Colonic mucosa (tissue), 4 donors: Measurements from ENCODE around the gene PLOD1. TPM values are rescaled to one million over a fixed set of nuclear protein-coding genes. Genes with fewer than 3 reads are reported as not detected.
A peak's percentile ranks its signal among the peaks of the same experiment; 100 is the strongest.

Experiments used
- DNase-seq: peaks from one replicate; pipeline ENCODE4 v3.0.0-alpha.2; 2020
- H3K27ac ChIP-seq: fragments of 200-600 bp; one replicate; pipeline ENCODE4 v1.8.0; 2021
- H3K27me3 ChIP-seq: fragments of 200-600 bp; one replicate; pipeline ENCODE4 v1.8.0; 2021
- H3K36me3 ChIP-seq: fragments of 200-600 bp; one replicate; pipeline ENCODE4 v1.8.0; 2021
- H3K4me1 ChIP-seq: fragments of 200-600 bp; one replicate; pipeline ENCODE4 v1.8.0; 2021; ENCODE audit warnings: mild to moderate bottlenecking
- H3K4me3 ChIP-seq: fragments of 200-600 bp; one replicate; pipeline ENCODE4 v1.8.0; 2021
- H3K9ac ChIP-seq, 2 donors: one replicate each; pipeline ENCODE4 v1.7.0; 2013; ENCODE audit warnings: control low read depth in 2 of 2, low read depth in 2 of 2, low read length in 2 of 2
- H3K9me3 ChIP-seq: fragments of 200-600 bp; one replicate; pipeline ENCODE4 v1.8.0; 2021
- intact Hi-C: fragments of 100-400 bp; cut with DNase I; formaldehyde crosslinking; loops from one replicate; pipeline ENCODE4 v1.14.1; 2022
- total RNA-seq, 2 donors: library from RNA; stranded (reverse); fragmentation: NEBNext Ultra II Directional in 1 of 2; extraction: Animal tissue kit (Norgen Biotek cat#: 25700) in 1 of 2; gene quantifications; one replicate each; pipeline ENCODE4 v1.2.1, GENCODE V29; 2021
- TF ChIP-seq, protein P1 (sequence below): fragments of 200-600 bp; IDR thresholded peaks from one replicate; pipeline ENCODE4 v1.8.0; 2022; ENCODE audit warnings: antibody characterized with exemption, mild to moderate bottlenecking
- donor health status: healthy.
- donor health status: DM: no; HTN: no; CAD: no.
- donor health status: DM: no; HTN: no; CAD: no.

Gene PLOD1
- total RNA-seq, 2 donors from 2014 or later = 72.5 to 83.9 TPM

DNA sequence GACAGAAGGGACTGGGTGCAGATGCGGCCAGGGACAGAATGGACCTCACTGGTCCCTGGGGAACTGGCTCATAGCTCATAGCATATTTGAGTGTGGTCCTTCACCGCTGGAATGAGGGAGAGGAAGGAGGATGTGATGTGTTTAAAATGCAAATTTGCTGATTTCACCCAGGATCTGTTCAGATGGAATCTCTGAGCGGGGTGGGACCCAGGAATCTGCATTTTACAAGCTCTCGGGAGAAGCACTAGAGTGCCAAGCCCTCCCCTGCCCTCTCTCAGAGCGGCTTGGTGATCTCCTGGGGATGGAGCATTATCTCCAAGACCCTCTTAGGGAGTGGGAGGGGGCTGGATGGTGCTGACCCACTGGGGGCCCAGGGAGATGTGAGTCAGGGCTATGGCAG, 22.9 kb downstream of the PLOD1 start:
- no peak for DNase-seq
- no peaks in the 10 kb centered on the region for H3K9me3 ChIP-seq
- TF ChIP-seq, protein P1, sequence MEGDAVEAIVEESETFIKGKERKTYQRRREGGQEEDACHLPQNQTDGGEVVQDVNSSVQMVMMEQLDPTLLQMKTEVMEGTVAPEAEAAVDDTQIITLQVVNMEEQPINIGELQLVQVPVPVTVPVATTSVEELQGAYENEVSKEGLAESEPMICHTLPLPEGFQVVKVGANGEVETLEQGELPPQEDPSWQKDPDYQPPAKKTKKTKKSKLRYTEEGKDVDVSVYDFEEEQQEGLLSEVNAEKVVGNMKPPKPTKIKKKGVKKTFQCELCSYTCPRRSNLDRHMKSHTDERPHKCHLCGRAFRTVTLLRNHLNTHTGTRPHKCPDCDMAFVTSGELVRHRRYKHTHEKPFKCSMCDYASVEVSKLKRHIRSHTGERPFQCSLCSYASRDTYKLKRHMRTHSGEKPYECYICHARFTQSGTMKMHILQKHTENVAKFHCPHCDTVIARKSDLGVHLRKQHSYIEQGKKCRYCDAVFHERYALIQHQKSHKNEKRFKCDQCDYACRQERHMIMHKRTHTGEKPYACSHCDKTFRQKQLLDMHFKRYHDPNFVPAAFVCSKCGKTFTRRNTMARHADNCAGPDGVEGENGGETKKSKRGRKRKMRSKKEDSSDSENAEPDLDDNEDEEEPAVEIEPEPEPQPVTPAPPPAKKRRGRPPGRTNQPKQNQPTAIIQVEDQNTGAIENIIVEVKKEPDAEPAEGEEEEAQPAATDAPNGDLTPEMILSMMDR = no peak
- H3K36me3 ChIP-seq = no peaks in the 10 kb centered on the region
- no peak overlapping the region for H3K4me3 ChIP-seq
- peaks cover 4% of the 10 kb centered on the region for H3K4me1 ChIP-seq
- no peak overlapping the region for H3K9ac ChIP-seq
- intact Hi-C loops = loop anchor here (5.0 kb wide), 1 partner anchor 45 kb away; no protein-coding TSS in a partner anchor
- no peak overlapping the region for H3K27ac ChIP-seq
- H3K27me3 ChIP-seq = no peaks in the 10 kb centered on the region

DNA sequence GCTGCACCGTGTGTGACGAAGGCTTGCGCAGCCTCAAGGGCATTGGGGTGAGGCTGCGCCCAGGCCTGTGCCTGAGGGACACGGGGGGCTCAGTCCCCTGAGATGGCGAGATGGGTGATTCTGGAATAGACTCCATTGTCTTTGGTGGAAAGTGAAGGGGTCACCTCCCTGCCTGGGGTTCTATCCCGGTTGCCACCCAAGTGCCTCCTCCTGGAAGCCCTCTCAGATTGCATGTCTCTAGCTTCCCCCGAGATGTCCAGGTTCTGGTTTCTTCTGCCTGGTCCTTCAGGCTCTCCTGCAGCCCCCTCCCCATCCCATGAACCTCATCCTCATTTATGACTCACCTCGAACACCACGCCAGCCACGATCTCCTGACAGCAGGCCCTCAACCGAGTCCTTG, 23.4 kb downstream of the PLOD1 start:
- TF ChIP-seq, protein P1 = no peak
- Histone ChIP-seq H3K36me3 (no peaks in the 10 kb centered on the region), H3K4me3 (no peak overlapping the region), H3K4me1 (peaks cover 4% of the 10 kb centered on the region), H3K9me3 (no peaks in the 10 kb centered on the region), H3K27me3 (no peaks in the 10 kb centered on the region), H3K27ac (no peak overlapping the region), H3K9ac (no peak overlapping the region)
- DNase-seq = no peak
- intact Hi-C loops = loop anchor here (5.0 kb wide), 1 partner anchor 46 kb away; no protein-coding TSS in a partner anchor

DNA sequence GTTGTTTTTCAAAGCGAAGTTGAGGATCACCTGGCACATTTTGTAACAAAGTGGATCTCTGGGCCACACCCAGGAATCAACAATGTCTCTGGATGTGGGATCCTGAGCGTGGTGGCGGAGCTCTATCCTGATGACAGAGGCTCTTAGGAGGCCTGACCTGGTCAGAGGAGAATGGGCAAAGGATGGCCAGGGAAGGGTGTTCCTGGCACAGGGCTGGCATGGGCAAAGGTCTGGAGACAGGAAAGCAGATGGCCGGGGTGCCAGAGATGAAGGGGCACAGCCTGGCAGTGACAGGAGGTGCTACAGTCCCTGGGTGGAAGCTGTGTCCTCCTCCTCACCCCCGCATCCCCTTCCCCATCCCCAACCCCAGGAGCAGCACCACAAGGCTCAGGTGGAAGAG, 25.8 kb downstream of the PLOD1 start:
- H3K27ac ChIP-seq = no peak overlapping the region
- H3K27me3 ChIP-seq = no peaks in the 10 kb centered on the region
- TF ChIP-seq, protein P1 = no peak
- H3K4me1 ChIP-seq = peaks cover 4% of the 10 kb centered on the region
- no peak for DNase-seq
- no peaks in the 10 kb centered on the region for H3K9me3 ChIP-seq
- no peak overlapping the region for H3K9ac ChIP-seq
- no peaks in the 10 kb centered on the region for H3K36me3 ChIP-seq
- intact Hi-C loops = no loop called here
- H3K4me3 ChIP-seq = no peak overlapping the region

DNA sequence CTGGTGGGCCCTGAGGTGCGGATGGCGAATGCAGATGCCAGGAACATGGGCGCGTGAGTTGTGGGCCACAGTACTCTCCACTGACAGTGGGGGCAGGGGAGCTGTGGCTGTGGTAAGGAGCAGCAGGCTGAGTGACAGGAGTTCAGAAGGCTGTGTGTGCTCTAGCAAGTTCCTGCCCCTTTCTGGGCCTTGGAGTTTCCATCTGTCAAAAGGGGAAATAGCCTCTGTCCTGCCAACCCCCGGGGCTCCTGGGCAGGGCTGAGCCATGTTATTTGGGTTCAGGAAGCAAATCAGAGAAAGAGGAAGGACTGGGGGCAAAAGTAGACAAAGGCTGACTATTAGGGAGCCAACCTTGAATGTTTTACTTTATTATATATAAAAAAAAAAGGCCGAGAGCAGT, 26.2 kb downstream of the PLOD1 start:
- Histone ChIP-seq H3K27ac (peak overlapping the region; percentile 57), H3K9me3 (no peaks in the 10 kb centered on the region), H3K36me3 (peaks cover 2% of the 10 kb centered on the region), H3K27me3 (no peaks in the 10 kb centered on the region), H3K4me1 (peaks cover 4% of the 10 kb centered on the region), H3K4me3 (no peak overlapping the region), H3K9ac (no peak overlapping the region)
- TF ChIP-seq, protein P1 = no peak
- intact Hi-C loops = no loop called here
- DNase-seq = no peak

DNA sequence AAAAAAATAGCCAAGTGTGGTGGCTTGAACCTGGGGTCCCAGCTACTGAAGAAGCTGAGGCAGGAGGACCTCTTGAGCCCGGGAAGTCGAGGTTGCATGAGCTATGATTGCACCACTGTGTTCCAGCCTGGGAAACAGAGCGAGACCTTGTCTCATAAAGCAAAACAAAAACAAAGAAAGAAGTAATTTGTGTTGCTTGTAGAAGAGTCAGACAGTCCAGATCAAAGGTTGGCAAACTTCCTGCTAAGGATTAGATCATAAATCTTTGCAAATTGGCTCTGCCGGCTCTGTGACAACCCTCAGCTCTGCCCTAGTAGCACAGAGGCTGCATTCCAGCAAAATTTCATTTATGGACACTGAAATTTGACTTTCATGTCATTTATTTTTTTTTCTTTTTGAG, 26.7 kb downstream of the PLOD1 start:
- H3K36me3 ChIP-seq = peaks cover 5% of the 10 kb centered on the region
- peak; percentile 34 for DNase-seq

More for the DNA sequence above, 26.7 kb downstream of the PLOD1 start:
- H3K4me1 ChIP-seq = peaks cover 4% of the 10 kb centered on the region
- TF ChIP-seq, protein P1 = no peak
- H3K9ac ChIP-seq = no peak overlapping the region
- intact Hi-C loops = no loop called here
- no peak overlapping the region for H3K4me3 ChIP-seq
- no peaks in the 10 kb centered on the region for H3K27me3 ChIP-seq
- H3K9me3 ChIP-seq = no peaks in the 10 kb centered on the region
- peak overlapping the region; percentile 57 for H3K27ac ChIP-seq
